Mesenteric fat pad (tissue), 1 donor: ENCODE measurements around the gene COQ4. TPM values are rescaled to one million over a fixed set of nuclear protein-coding genes. Genes with fewer than 3 reads are reported as not detected.

Source experiments
- DNase-seq: peaks from one replicate; pipeline ENCODE4 v3.0.0-alpha.2; 2020; ENCODE audit warnings: low spot score
- total RNA-seq: library from RNA; stranded (reverse); fragmentation: NEBNext Ultra II Directional; extraction: Animal tissue kit (Norgen Biotek cat#: 25700); gene quantifications from one replicate; pipeline ENCODE4 v1.2.1, GENCODE V29; 2021
- donor health status: DM: yes; HTN: yes; CAD: no.

The COQ4 gene
- total RNA-seq, 1 donor from 2014 or later: 25.7 TPM

DNA sequence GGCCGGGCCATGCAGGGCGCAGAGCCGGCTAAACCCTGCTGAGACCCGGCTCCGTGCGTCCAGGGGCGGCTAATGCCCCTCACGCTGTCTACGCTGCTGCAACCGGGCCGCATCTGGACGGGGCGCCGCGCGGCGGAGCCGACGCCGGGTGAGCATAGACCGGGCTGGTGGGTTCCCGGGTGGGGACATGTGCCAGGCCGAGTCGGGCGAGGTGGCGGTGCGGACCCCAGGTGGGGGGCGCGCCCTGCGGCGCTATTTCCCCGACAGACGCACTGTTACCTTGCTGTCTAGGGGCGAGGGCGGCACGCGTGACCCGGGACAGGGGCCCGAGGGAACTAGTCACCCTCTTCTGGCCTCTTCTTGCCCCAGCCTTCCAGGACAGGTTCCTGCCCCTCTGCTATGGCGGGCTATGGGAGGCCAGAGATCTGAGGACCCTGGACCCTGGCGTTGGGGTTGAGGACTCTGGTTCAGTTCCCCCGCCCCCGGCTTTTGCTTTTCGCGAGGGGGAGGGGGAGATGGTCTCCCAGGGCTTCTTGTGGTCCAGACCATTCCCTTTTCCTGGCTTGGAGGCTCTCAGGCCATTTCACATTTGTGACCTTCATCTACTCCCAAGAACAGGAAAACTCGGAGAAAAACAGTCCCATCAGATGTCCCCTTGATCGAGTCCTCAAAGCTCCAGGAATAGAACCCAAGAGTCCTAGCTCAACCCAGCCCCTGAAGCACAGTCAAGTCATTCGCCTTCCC, 18.2 kb downstream of the COQ4 start:
- DNase-seq: no peak

DNA sequence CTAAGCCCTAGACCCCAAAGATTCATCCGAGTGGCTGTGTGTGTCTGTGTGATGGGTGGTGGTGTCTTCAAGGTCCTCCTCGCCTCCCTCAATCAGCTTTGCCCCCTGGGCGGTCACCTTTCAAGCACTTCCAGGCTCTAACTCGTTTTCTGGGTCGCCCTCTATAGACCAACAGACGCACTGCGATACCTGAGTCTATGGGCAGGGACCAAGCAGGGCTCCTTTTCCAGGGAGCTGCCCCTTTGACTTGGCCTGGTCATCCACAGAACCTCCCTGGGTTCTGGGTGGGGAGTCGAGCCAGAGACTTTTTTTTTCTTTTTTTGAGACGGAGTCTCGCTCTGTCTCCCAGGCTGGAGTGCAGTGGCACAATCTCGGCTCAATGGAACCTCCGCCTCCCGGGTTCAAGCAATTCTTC, 18.8 kb downstream of the COQ4 start:
- DNase-seq: no peak

DNA sequence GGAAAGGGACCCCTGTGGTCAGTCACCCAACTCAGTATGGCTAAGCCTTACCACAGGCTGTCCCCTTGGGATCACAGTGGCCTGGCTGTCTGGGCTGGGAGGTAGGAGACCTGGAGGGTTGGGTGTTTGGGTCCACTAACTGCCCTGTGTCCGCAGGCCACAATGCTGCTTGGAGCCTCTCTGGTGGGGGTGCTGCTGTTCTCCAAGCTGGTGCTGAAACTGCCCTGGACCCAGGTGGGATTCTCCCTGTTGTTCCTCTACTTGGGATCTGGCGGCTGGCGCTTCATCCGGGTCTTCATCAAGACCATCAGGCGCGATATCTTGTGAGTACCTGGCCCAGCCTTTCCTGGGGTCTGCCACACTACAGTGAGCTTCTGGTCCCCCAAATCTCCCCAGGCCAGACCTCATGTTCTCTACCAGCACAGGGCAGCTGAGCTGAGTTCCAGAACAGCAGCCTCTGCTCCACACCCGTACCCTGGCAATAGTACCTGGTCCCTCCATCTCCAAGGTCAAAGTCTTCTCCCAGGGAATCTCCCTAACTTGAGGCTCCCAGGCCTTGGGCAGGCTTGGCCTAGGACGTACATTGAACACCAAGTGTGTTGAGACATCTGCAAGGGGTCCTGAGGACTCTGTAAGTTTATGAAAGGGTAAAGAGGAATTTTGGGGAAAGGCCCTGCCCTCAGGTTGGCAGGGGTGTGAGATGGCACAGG, 20.5 kb downstream of the COQ4 start:
- no peak for DNase-seq

DNA sequence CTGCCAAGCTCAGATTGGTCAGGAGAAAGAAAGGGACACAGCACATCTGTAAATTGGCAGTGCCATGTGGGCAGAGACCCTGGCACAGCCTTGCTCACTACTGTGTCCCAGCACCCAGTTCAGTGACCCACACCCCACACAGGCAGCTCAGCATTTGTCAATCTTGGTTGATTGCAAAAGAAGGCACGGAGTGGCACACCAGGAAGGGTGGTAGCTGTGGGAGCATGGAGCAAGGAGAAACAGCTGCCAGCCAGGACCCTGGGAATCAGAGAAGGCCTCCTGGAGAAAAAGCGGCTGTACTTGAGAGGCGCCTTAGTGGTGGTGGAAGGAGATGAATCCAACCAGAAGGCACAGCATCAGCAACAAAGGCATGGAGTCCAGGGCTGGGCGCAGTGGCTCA, 21.2 kb downstream of the COQ4 start:
- DNase-seq: no peak

DNA sequence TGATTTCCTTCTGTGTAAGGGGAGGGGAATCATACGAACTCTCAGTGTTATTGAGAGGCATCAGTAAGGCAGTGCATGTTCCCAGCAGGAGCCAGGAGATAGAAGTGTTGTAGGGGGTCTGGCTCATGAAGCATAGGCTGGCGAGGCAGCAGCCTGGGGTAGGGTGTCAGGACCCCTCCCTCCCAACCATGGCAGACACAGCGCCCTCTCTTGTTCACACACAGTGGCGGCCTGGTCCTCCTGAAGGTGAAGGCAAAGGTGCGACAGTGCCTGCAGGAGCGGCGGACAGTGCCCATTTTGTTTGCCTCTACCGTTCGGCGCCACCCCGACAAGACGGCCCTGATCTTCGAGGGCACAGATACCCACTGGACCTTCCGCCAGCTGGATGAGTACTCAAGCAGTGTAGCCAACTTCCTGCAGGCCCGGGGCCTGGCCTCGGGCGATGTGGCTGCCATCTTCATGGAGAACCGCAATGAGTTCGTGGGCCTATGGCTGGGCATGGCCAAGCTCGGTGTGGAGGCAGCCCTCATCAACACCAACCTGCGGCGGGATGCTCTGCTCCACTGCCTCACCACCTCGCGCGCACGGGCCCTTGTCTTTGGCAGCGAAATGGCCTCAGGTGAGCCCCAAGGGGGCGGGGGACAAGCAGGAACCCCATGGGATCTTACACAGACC, 22.4 kb downstream of the COQ4 start:
- no peak for DNase-seq

DNA sequence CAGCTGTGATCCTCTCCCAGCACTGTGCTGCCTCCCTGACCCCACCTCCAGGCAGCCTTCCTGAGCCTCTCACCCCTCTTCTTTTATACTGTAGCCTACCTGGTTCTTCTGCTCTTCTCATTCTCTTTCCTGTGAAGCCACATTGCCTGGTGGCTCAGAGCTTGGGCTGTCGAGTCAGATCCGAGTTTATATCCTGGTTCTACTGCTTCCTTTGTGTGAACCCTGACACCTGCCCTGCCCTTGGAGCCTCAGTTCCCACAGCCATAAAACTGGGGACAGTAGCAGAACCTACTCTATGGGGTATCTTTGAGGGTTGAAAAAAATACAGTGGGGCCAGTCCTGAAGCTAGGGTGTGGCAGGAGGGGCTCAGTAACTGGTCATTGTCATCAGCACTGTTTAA, 26.5 kb downstream of the COQ4 start:
- DNase-seq: no peak

DNA sequence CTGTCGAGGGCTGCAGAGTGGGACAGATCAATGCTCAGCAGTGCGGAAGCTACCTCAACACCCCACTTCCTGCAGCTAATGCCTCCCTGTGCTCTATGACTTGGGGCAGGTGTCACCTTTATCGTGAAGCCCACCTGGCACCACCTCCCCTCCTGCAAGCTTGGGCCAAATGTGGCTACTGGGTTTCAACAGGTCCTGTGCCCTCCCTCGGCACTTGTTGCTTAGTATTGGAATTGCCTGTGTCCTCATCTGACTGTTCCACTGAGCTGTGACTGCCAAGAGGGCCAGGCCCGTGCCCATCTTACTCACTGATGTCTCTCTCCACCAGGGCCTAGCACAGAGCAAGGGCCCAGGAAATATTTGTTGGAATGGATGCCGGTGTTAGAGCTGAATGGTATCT, 27.1 kb downstream of the COQ4 start:
- DNase-seq: no peak

DNA sequence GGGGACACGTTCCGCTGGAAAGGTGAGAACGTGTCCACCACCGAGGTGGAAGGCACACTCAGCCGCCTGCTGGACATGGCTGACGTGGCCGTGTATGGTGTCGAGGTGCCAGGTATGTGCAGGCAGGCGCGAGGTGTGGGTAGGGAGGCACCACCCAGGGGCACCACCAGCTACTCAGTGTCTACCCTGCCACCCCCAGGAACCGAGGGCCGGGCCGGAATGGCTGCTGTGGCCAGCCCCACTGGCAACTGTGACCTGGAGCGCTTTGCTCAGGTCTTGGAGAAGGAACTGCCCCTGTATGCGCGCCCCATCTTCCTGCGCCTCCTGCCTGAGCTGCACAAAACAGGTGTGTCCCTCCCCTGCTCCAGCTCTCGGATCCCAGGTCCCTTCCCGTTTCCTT, 32.8 kb downstream of the COQ4 start:
- DNase-seq: no peak

DNA sequence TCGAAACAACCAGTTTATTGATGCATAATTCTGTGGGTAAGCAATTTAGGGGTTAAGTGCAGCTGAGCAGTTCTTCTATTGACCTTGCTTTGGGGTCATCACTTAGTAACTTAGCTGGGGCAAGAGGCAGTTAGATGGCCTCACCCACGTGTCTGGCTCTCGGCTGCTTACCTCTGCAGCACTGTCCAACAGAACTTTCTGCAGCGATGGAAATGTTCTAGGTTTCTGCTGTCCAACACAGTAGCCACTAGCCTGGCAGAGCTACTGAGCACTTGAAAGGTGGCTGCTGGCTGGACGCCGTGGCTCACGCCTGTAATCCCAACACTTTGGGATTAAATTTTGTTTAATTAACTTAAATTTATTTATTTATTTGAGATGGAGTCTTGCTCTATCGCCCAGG, 35.5 kb downstream of the COQ4 start:
- DNase-seq: no peak

DNA sequence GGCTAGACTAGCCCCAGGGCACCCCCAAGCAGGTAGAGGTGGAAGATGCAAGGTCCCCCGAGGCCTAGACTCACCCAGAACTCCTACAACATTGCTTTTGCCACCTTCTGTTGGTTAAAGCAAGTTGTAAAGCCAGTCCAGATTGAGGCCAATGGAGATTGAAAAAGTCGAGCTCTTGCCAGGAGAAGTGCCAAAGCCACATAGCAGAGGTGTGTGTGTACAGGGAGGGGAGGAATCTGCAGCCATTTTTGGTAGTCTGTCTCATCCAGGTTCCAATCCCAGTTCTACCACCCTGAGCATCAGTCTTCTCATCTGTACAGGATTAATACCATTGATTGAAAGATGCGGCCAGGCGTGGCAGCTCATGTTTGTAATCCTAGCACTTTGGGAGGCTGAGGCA, 36.2 kb downstream of the COQ4 start:
- no peak for DNase-seq

DNA sequence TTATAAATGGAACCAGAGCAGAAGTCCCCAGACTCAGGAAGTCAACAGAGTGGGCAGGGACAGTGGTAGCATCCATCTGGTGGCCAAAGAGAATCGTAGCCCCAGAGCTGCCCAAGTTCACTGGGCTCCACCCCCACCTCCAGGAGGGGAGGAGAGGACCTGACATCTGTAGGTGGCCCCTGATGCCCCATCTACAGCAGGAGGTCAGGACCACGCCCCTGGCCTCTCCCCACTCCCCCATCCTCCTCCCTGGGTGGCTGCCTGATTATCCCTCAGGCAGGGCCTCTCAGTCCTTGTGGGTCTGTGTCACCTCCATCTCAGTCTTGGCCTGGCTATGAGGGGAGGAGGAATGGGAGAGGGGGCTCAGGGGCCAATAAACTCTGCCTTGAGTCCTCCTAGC, 38.2 kb downstream of the COQ4 start:
- no peak for DNase-seq

DNA sequence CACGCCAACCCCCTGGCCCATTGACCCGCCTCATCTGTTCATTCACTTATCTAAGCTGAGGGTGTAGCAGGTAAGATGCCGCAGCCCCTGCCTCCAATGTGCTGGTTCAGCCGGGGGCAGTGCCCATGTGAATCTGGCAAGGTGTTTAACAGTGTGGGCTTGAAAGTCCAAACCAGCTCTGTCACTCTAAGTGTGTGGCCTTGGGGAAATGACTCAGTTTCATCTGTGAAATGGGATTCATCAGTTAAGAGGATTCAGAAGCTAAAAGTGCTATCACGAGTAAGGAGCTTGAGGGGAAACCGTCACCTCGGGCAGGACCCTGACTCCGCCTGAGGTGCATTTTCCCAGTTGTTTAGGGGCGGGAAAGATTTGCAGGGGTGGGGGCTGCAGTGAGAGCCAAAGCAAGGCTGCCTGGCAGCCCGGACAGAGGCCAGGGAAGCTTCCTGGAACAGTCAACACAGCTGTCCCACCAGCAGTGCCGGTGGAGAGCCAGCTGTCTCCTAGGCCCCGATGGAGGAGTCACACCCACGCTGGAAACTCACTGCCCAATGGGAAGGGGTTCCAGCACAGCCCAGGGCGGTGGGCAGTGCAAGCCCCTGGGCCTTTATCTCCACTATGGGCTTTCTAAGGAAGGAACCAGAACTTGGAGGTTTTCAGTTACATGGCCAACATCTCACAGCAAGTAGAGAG, 38.8 kb downstream of the COQ4 start:
- no peak for DNase-seq

DNA sequence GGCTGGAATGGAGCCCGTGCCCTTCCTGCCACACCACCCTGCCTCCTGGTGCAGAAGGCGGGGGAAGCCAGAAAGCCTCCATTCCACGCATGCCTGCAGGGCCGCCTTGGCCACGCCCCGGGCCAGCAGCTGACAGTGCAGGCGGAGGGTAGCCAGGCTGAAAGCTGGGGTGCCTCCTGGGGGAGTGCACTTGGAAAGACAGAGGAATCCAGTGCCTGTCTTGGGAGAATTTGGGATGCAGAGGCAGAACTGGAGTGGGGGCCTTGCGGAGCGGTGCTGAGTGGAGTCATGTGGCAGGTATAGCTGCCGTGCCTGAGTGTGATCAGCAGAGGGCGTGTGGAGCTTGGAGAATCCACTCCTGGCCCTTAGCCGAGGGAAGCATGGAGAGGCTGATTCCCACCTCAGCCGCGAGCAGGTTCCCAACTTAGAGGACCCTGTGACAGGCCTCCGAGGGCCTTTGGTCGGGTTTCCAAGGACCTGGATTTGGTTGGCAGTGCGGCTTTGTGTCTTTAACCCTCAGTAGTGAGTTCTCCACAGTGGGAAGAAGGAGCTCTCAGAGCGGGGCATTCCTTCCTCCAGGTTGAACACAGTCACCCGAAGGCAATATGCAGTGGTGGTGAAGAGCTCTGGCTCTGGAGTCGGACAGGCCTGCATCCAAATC, 39.5 kb downstream of the COQ4 start:
- DNase-seq: peak; percentile 92

DNA sequence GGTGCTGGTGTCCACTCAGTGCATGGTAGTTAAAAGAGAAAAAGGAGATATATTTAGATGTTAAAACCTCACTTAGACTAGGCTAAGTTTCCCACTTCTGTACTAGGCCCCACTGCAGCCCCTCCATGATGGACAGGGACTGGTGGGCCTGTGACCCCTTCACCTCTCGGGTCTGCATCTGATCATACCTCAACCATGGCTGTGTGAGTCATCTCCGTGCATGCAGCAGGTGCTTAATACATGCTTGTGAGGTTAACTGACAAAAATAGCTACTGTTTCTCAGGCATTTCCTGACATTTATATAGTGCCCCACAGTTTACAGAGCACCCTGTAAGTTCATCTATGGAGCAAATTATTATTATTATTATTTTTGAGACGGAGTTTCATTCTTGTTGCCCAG, 40.1 kb downstream of the COQ4 start:
- no peak for DNase-seq

DNA sequence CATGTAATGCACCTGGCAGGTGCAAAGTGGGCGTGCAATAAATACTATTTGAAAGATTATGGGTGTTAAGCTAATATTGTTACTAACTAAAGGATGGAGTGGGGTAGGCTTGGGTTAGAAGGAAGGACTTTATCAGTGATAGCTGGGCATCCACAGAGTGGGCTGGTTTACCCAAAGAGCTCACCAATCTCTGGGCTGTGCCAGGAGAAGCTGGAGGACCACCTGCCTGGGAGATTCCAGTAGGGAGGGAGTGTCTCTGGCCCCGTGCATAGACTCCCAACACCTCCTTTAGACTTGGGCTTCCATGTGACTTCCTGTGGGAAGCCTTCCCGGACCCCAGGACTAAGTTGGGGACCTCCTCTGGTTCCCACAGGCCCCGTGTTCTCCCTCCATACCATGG, 42.9 kb downstream of the COQ4 start:
- no peak for DNase-seq

DNA sequence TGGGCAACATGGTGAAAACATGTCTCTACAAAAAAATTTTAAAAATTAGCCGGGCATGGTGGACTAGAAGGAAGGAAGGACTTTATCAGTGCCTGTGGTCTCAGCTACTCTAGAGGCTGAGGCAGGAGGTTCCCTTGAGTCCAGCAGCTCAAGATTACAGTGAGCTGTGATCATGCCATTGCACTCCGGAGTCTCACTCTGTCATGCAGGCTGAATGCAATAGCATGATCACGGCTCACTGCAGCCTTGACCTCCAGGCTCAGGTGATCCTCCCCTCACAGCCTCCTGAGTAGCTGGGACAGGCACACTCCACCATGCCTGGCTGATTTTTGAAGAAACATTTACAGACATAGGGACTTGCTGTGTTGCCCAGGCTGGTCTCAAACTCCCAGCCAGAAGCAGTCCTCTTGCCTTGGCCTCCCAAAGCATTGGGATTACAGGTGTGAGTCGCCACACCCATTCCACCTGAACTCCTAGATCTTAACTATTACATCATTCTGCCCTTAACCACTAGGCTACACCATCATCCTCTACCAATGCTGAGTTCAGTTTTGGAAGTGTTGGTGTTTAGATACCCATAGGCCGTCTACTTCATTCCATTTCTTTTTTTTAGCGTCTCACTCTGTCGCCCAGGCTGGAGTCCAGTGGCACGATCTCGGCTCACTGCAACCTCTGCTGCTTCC, 46.5 kb downstream of the COQ4 start:
- DNase-seq: no peak

DNA sequence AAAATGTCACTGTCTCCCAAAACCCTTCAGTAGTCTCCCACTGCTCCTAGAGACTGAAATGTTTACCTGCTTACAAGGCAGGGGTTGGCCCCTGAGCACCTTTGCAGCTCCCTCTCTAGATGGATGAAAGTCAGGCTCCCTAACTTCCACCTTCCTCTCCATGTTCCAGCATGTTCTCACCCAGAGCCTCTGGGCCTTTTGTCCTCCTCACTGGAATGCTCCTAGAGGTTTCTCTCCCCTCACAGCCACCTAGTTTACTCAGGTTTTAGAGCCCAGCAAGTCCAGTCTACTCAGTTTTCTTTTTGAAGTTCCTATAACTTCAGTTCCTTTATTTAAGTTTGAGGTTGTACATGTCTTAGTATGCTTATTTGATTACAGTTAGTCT, 47.7 kb downstream of the COQ4 start:
- DNase-seq: no peak

DNA sequence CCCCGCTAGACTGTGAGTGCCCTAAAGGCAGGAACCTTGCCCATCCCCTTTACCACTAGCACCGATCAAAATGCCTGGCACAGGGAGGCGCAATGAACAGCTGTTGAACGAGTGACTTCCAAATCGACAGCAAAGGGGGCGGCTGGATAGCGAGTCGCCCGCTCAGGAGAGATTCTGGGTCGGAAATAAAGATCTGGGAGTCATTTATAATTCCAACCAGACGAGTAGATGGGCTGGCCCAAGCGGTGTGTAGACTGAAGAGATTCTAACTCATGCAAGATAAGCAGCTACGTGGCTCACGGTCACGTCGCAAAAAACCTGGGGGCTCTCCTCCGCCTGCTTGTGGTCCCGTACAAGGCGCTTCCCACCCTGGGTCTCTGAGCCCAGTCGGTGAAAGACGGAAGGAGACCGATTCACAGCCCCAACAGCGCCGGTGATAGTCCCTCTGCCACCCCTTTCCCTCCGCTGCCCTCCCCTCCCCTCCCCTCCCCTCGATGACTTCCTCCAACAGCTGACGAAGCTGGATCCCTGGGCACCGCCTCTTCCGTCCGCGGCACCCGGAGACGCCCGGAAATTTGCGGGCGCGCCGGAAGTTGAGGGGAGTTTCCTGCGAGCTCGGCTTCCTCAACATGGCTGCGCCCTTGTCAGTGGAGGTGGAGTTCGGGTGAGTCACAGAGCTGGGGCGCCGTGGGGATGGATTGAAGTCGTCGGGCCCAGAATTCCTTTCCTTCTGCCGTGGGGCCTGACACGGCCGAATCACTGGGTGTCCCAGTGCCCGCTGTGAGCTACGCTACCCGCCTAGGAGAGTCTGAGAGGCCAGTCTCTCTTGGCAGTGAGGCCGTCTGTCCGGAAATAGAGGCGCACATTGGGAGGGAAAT, 48.4 kb downstream of the COQ4 start, which contains the start of gene URM1:
Gene URM1, plus strand, starts transcription at position 623 of the 878 bp plus-strand sequence. Its CDS starts 7 bp downstream, at position 630.
- peak; percentile 99 for DNase-seq

DNA sequence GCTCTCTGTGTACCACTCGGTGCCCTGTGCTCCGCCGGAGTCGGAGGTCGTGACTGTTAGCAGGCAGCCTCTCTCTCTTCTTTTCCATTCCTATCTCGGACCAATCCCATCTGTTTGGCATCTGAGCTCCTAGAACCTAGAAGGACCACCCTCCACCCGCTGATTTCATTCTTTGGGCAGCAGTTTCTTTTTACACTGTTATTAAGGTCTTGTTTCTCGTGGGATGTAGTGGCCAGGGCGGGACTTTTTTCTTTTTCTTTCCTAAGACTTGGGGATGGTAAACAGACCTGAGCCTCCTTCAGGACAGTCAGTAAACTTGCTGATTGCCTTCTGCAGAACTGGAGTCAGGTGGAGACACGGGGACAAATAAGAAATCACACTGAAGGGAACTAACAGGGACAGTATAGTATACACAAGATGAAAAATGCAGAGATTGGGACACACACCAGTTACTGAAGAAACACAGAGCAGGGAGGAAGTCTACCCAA, 49.0 kb downstream of the COQ4 start:
- no peak for DNase-seq
